EH (cell line): ENCODE results near the gene EFEMP2.

Experiments
- DNase-seq: peaks from one replicate; pipeline ENCODE4 v3.0.0-alpha.2; 2015; ENCODE audit warnings: low read depth

Gene EFEMP2

DNA sequence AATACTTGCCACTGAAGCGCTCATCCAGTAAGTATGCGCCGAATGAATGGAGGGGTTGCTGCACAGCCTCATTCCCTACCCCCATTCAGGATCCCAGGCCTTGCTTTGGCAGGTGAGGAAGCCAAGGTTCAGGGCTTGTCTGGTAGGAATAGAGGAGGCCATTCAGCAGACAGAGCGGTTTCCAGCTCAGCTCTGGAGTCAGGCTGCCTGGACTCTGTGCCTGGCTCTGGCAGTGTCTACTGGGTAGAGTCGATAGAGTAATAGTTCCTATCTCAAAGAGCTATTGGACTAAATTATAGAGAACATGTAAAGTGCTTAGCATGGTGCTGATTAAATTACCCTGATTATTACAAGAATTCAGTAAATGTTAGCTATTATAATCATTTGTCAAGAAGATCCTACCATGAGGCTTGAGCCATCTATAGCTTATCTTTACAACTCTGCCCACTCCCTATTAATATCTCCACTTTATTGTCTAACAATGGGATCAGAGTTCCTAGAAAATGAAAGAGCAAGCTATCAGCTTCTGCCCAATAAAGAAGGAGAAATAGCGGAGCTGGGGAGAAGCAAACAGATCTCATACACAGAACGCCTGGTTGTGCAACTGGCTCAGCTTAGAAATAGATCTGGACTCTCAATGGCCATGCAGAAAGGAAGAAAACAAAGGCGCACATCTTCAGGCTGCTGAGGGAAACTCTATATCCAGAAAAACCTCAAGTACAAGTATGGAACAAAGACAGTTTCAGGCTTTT is 45.4 kb downstream of the EFEMP2 start:
- no peak for DNase-seq

DNA sequence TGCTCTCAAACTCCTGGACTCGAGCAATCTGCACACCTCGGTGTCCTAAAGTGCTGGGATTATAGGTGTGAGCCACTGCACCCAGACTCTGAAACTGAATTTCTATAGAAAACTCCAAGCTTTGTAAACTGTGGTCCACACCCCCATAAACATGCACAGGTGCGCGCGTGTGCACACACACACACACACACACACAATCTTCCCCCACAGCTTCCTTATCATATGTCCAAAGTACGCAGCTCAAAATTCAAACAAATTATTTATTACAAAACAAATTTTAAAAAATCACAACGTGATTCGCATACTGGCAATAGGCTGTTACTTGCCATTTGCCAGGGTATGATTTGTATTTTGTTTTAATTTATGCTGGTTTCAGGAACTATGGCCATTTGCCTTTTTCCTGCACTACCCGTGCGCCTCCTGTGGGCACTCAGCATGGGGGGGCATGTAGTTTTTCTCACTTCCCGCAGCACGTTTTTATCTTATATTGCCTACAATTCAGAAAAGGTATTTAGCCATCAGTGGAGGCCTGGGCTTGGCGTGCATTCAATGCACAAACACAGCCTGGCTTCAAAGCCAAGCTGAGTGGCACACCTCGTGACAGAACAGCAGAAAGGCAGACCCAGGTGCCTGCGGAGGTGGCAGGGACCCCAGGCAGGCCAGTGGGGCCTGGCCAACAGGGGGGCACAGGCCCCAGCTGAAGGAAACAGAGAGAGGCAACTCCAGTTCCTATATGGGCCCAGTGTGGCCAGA is 49.6 kb downstream of the EFEMP2 start:
- no peak for DNase-seq

DNA sequence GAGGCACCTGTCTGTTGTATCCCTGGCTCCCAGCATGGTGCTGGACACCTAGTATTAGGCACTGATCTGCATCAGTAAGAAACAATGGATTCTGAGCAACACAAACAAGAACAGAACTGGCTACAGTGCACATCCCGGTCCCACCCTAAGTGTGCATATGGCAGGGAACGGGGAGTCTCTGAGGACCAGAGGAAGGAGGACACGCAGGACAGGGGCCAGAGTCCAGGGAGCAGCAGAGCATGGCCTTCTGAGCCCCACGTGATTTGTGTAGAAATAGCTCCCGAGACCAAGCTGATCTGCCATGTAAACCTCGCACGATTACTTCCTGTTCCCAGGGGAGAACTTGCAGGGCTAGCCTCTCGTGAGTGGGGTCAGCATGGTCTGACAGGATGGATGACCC is 51.5 kb downstream of the EFEMP2 start:
- DNase-seq, result no peak

DNA sequence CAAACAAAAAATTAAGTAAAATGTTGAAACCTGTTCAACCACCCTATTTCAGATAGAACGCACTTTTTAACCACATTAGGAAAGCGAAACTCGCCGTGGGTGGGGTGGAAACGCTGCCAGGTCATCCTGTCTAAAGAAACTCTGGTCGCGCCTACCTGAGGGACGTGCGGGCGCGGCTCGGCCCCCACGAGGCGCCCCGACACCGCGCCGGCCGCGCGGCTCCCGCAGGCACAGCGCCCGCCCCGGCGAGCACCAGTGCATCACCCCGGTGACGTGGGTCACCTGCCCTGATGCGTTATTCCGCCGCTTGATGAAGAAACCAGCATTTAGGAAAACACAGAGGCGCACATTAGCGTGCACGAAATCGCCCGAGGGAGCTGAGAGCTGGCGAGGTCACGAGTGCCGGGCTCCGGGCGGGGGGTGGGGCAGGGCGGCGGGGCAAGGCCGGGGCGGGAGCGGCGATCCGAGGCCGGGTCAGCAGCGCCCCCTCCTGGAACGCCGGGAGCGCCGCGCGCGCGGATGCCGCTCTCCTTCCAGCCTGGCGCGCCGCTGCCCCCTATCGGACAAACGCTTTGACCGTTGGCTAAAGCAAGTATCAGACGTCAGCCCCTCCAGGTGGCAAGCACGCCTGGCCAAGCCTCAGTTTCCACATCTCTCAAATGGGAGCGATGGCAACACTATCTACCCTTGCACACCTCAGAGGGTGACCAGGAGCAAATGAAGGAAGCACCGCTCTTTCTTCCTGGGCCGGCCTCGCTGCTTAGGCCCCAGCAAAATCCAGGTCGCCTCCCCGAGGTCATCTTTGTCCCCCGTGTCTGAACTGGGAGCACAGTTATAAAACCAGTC is 54.5 kb downstream of the EFEMP2 start:
- DNase-seq, result peak; percentile 82

DNA sequence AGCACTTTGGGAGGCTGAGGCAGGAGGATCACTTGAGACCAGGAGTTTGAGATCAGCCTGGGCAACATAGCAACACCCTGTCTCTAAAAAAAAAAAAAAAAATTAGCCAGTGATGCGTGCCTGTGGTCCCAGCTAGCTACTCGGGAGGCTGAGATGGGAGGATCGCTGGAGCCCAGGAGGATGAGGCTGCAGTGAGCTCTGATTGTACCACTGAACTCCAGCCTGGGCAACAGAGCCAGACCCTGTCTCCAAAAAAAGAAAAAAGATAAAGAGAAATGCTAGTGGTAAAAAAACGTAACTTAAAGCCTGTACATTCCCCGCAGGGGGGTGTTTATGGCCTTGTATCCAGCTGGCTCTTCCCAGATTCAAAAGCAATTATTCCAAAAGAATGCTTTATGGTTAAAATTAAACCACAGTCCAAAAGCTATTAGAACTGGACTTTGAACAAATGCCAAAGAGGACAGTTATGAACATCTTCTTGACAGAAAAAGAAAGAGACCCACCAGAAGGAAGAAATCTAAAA is 55.2 kb downstream of the EFEMP2 start:
- DNase-seq, result peak; percentile 41

DNA sequence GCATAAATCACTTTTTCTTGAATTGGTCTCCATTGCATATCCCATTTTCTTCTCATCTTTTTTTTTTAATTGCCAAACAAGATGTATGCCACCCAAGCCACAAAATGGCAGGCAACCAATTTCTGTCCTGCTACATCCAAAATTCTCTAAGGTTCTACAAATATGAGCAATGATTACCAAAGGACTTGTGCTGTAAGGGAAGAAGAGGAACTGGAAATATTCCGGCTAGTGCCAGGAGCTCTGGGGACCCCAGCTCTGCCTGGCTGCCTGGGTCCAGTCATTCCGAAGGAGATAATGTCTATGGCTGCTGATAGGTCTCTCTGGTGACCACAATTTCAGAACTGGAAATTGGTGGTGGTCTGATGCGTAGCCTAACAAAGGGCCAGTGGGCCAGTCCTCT is 55.9 kb downstream of the EFEMP2 start:
- no peak for DNase-seq
